OCI-LY3 (cell line): ENCODE results near the gene NCAM2.

ENCODE experiments used
- CTCF ChIP-seq: fragments of 200-600, 300-600 bp; sonication (generic); IDR thresholded peaks from 2 replicates; pipeline ENCODE4 v1.5.1; 2014; ENCODE audit warnings: antibody characterized with exemption, low read length, low read depth
- EZH2phosphoT487 ChIP-seq: fragments of 200-600 bp; shearing (Covaris generic); IDR thresholded peaks from 2 replicates; pipeline ENCODE4 v1.6.1; 2018; ENCODE audit warnings: antibody characterized with exemption, mixed run types, low read depth

DNA sequence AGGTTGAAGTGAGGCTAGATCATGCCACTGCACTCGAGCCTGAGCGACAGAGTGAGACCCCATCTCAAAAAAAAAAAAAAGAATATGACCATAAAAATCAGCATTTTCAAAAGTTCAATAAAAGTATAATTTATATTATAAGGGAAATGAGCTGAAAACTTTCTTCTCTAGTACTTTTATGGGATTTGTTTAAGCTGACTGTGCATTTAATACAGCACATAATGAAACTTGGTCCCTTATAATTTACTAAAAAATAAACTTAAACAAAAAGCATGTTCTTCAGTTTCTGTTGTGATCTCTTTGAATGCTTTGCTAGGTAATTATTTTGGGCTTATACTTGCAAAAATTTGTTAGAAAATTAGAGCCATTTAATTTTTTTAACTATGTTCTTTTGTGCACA is 77.8 kb downstream of the NCAM2 start:
- TF ChIP-seq CTCF (no peak), EZH2phosphoT487 (no peak)
